Measurements from ENCODE around the gene TRIP11.
"Not testable (repeated sequence)": the region's sequence is repeated elsewhere in the genome, so short reads cannot be mapped to it uniquely, and the experiment has no call there.

The TRIP11 gene

DNA sequence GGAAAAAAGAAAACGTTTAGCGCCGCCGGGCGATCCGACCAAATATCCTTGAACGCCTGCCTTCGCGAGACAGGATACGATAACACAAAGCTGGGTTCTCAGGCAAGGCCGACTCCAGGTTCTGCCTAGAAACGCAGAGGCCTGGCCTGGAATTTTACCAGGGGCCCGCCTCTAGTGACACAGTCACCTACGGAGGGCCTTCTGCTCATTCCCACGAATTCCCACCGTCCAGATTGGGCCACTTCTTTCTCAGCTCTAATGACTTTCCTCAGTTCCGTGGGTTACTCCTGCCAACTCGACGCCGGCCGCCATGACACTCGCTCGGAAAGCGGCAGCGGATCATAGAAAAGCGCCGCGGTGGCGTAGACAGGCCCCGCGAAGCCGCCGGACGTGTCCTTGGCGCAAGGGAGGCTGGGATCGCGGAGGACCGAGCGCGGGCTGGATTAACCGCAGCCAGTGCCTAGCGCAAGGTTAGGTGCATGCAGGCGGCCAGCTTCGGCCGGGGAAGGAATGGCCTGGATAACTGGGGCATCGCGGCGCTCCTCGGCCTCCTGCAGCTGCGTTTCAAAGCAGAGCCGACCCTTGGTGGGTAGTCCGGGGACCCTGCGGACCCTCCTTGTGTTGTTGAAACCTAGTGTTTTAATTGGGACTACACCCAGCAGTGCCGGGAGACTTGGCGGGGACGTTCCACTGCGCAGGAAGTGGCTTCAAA, at the start of gene TRIP11:
Gene TRIP11, minus strand, starts transcription at position 341 of the 712 bp plus-strand sequence. CDS start 374 bp downstream, outside the sequence.
- peak within 1 kb of the TSS; percentile 94 for H3K9ac ChIP-seq (ENCODE audit: insufficient read length)
- no peak for DNase-seq (ENCODE audit: low read depth, low spot score)
- TF ChIP-seq POLR2AphosphoS5 (IDR thresholded peaks at IDR 0.05; ENCODE audit: borderline replicate concordance, low read depth, low read length) (peak; percentile 98), EZH2 (IDR thresholded peaks at IDR 0.05) (no peak)
- peak within 1 kb of the TSS; percentile 97 for H3K4me3 ChIP-seq
- H3K27ac ChIP-seq, result peak within 1 kb of the TSS; percentile 80
- H3K36me3 ChIP-seq (ENCODE audit: insufficient read depth, low read length), result no peaks in the 10 kb centered on the region
- no peaks in the 10 kb centered on the region for H3K9me3 ChIP-seq (ENCODE audit: low read depth, low read length)

DNA sequence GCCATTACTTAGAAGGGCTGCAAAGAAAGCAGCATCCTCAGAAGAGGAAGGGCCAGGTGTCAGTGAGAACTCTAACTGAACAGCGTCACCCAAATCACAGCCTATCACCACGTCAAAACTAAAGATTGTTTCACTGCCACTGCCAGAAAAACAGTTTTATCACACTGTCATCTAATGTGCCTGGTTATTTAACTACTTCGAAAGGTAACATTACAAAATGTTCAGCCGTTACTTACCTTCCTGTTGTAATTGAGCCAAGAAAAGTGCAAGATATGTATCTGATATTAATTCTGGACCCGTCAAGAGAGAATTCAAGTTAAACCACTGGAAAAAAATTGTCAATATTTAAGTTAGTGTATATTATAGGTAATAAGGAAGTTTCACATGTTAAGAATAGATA, 48.6 kb upstream of the TRIP11 start:
- Histone ChIP-seq H3K9me3 (ENCODE audit: low read depth, low read length) (no peaks in the 10 kb centered on the region), H3K36me3 (ENCODE audit: insufficient read depth, low read length) (peaks cover 20% of the 10 kb centered on the region), H3K27ac (no peak overlapping the region), H3K9ac (ENCODE audit: insufficient read length) (no peak overlapping the region), H3K4me3 (no peak overlapping the region)
- TF ChIP-seq EZH2 (IDR thresholded peaks at IDR 0.05), result no peak
- no peak for TF ChIP-seq FOXP2 (optimal IDR thresholded peaks at IDR 0.05; ENCODE audit: control extremely low read depth, extremely low read length, insufficient read depth)
- no peak for TF ChIP-seq POLR2AphosphoS5 (IDR thresholded peaks at IDR 0.05; ENCODE audit: borderline replicate concordance, low read depth, low read length)
- DNase-seq (ENCODE audit: low read depth, low spot score), result no peak

GRCh38 chr14:92074555-92074954, 34.7 kb upstream of the TRIP11 start:
- Histone ChIP-seq H3K9ac (ENCODE audit: insufficient read length) (no peak overlapping the region), H3K4me3 (no peak overlapping the region), H3K9me3 (ENCODE audit: low read depth, low read length) (no peaks in the 10 kb centered on the region), H3K27ac (no peak overlapping the region), H3K36me3 (ENCODE audit: insufficient read depth, low read length) (peaks cover 23% of the 10 kb centered on the region)
- no peak for DNase-seq (ENCODE audit: low read depth, low spot score)
- TF ChIP-seq EZH2 (IDR thresholded peaks at IDR 0.05), result no peak
- no peak for TF ChIP-seq FOXP2 (optimal IDR thresholded peaks at IDR 0.05; ENCODE audit: control extremely low read depth, extremely low read length, insufficient read depth)
- no peak for TF ChIP-seq POLR2AphosphoS5 (IDR thresholded peaks at IDR 0.05; ENCODE audit: borderline replicate concordance, low read depth, low read length)

- no peaks in the 10 kb centered on the region for H3K36me3 ChIP-seq (ENCODE audit: insufficient read depth, low read length)
- no peak for TF ChIP-seq POLR2AphosphoS5 (IDR thresholded peaks at IDR 0.05; ENCODE audit: borderline replicate concordance, low read depth, low read length)
- no peak for TF ChIP-seq FOXP2 (optimal IDR thresholded peaks at IDR 0.05; ENCODE audit: control extremely low read depth, extremely low read length, insufficient read depth)
- TF ChIP-seq EZH2 (IDR thresholded peaks at IDR 0.05), result no peak
- H3K4me3 ChIP-seq, result no peak overlapping the region
- H3K9ac ChIP-seq (ENCODE audit: insufficient read length), result no peak overlapping the region
- no peaks in the 10 kb centered on the region for H3K9me3 ChIP-seq (ENCODE audit: low read depth, low read length)
- no peak overlapping the region for H3K27ac ChIP-seq
- no peak for DNase-seq (ENCODE audit: low read depth, low spot score)
These were observed 18.4 kb upstream of the TRIP11 start for GRCh38 chr14:92058006-92058917.

- Histone ChIP-seq H3K9ac (ENCODE audit: insufficient read length) (no peak overlapping the region), H3K9me3 (ENCODE audit: low read depth, low read length) (no peaks in the 10 kb centered on the region), H3K27ac (no peak overlapping the region), H3K4me3 (no peak overlapping the region), H3K36me3 (ENCODE audit: insufficient read depth, low read length) (no peaks in the 10 kb centered on the region)
- no peak for DNase-seq (ENCODE audit: low read depth, low spot score)
- TF ChIP-seq POLR2AphosphoS5 (IDR thresholded peaks at IDR 0.05; ENCODE audit: borderline replicate concordance, low read depth, low read length) (no peak), FOXP2 (optimal IDR thresholded peaks at IDR 0.05; ENCODE audit: control extremely low read depth, extremely low read length, insufficient read depth) (no peak), EZH2 (IDR thresholded peaks at IDR 0.05) (no peak)
These were observed 9.9 kb upstream of the TRIP11 start for GRCh38 chr14:92049781-92050180.

DNA sequence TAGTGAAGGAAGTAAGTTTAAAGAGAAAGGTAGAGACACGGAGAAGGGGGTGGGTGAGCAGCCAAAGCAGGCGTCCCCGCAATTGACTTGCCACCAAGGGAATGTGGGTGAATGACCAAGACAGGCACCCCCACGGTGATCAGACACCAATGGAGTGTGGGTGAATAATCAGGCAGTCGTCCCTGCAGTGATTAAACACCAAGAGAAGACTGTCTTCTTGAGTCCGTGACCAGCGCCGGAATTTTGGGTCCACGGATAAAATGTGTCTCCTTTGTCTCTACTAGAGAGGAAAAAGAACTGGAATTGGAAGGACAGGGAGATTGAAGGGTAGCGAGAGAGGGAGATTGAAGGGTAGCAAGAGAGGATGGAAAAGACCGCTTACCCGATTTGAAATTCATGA, 9.4 kb upstream of the TRIP11 start:
- not testable (repeated sequence) for H3K9ac ChIP-seq (ENCODE audit: insufficient read length); H3K9me3 ChIP-seq (ENCODE audit: low read depth, low read length); H3K36me3 ChIP-seq (ENCODE audit: insufficient read depth, low read length); H3K27ac ChIP-seq; H3K4me3 ChIP-seq; DNase-seq (ENCODE audit: low read depth, low spot score)

DNA sequence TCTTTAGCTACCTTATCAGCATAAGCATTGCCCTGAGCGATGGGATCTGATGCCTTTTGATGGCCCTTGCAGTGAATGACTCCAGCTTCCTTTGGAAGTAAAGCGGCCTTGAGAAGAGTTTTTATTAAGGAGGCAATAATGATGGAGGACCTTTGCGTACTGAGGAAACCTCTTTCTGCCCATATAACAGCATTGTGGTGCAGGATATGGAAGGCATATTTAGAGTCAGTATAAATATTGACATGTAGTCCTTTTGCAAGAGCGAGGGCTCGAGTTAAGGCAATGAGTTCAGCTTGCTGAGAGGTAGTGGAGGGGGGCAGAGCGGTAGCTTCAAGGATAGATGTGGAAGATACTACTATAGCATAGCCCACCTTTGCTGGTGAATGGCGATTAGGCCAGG, 6.0 kb upstream of the TRIP11 start:
- H3K9me3 ChIP-seq (ENCODE audit: low read depth, low read length); H3K9ac ChIP-seq (ENCODE audit: insufficient read length); H3K4me3 ChIP-seq; H3K27ac ChIP-seq; DNase-seq (ENCODE audit: low read depth, low spot score); H3K36me3 ChIP-seq (ENCODE audit: insufficient read depth, low read length): not testable (repeated sequence)

GRCh38 chr14:92041766-92042165, 1.9 kb upstream of the TRIP11 start:
- DNase-seq (ENCODE audit: low read depth, low spot score); H3K9me3 ChIP-seq (ENCODE audit: low read depth, low read length); H3K36me3 ChIP-seq (ENCODE audit: insufficient read depth, low read length); H3K27ac ChIP-seq; H3K9ac ChIP-seq (ENCODE audit: insufficient read length); H3K4me3 ChIP-seq: not testable (repeated sequence)

DNA sequence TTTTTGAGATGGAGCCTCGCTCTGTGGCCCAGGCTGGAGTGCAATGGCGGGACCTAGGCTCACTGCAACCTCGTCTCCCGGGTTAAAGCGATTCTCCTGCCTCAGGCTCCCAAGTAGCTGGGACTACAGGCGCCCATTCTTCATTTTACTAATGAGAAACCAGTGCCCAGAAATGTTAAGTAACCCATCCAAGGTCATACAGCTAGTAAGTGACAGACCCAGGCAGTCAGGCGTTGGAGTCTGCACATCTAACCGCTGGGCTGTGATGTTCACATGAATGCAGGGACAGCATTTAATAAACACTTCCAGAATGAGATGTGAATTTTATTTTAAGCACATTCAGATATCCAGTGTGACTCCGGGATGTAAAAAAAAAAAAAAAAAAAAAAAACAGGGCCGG, 1.3 kb upstream of the TRIP11 start:
- DNase-seq (ENCODE audit: low read depth, low spot score), result no peak
- Histone ChIP-seq H3K4me3 (no peak overlapping the region), H3K9ac (ENCODE audit: insufficient read length) (no peak overlapping the region), H3K27ac (no peak overlapping the region), H3K9me3 (ENCODE audit: low read depth, low read length) (no peaks in the 10 kb centered on the region), H3K36me3 (ENCODE audit: insufficient read depth, low read length) (no peaks in the 10 kb centered on the region)
- no peak for TF ChIP-seq FOXP2 (optimal IDR thresholded peaks at IDR 0.05; ENCODE audit: control extremely low read depth, extremely low read length, insufficient read depth)
- no peak for TF ChIP-seq POLR2AphosphoS5 (IDR thresholded peaks at IDR 0.05; ENCODE audit: borderline replicate concordance, low read depth, low read length)
- TF ChIP-seq EZH2 (IDR thresholded peaks at IDR 0.05), result no peak

Measured in SK-N-MC (cell line).